Measurements from ENCODE around the gene USP7.
"Not testable (repeated sequence)": the region's sequence is repeated elsewhere in the genome, so short reads cannot be mapped to it uniquely, and the experiment has no call there.

The USP7 gene

GRCh38 chr16:8843296-8843695 lies 120.4 kb downstream of the USP7 start:
- DNase-seq (ENCODE audit: low spot score), result not testable (repeated sequence)

Data from kidney capillary endothelial cell (primary cell).